ENCODE data around the gene B4GALNT3.

- TF ChIP-seq EZH2 (IDR thresholded peaks at IDR 0.05; ENCODE audit: borderline replicate concordance): no peak
- no peak for TF ChIP-seq CTCF (IDR thresholded peaks at IDR 0.05; ENCODE audit: poor library complexity)
- no peak for TF ChIP-seq EZH2phosphoT487 (IDR thresholded peaks at IDR 0.05; ENCODE audit: low read depth, severe bottlenecking, unreplicated experiment)
Measured at GRCh38 chr12:479161-479560, 19.4 kb downstream of the B4GALNT3 start.

All from hepatocyte (in vitro differentiated cells).